Breast epithelium (tissue), 3 donors: Measurements from ENCODE around the gene PHLDA1.

Experiments
- CTCF ChIP-seq, 3 donors: fragments of 450-650 bp; IDR thresholded peaks; one replicate each; pipeline ENCODE4 v1.5.1; 2016 to 2017; ENCODE audit warnings: antibody characterized with exemption in 3 of 3, mild to moderate bottlenecking in 3 of 3, moderate library complexity in 3 of 3
- POLR2A ChIP-seq: fragments of 450-650 bp; IDR thresholded peaks from one replicate; pipeline ENCODE4 v1.6.1; 2016; ENCODE audit warnings: antibody characterized with exemption, mild to moderate bottlenecking, moderate library complexity
- POLR2AphosphoS5 ChIP-seq, 3 donors: sonication (generic); formaldehyde crosslinking; IDR thresholded peaks; one replicate each; pipeline ENCODE4 v1.6.1; 2017; ENCODE audit warnings: antibody characterized with exemption in 3 of 3

- TF ChIP-seq CTCF (IDR thresholded peaks at IDR 0.05), result no peak
- no peak for TF ChIP-seq POLR2AphosphoS5 (IDR thresholded peaks at IDR 0.05)
- TF ChIP-seq POLR2A, result no peak
These were observed 25.3 kb downstream of the PHLDA1 start for GRCh38 chr12:76006028-76006925.
